GM23338 (cell line): ENCODE measurements around the gene VSTM2L.

Source experiments
- CREB1 ChIP-seq: fragments of 250-450 bp; sonication (Bioruptor Pico); IDR thresholded peaks from 2 replicates; pipeline ENCODE4 v1.5.0; 2020; ENCODE audit warnings: low read depth, mild to moderate bottlenecking, moderate library complexity
- ETS1 ChIP-seq: IDR thresholded peaks from 2 replicates; pipeline ENCODE4 v1.6.1; 2016; ENCODE audit warnings: antibody characterized with exemption
- EZH2 ChIP-seq: fragments of 200-600 bp; sonication (generic); IDR thresholded peaks from one replicate; pipeline ENCODE4 v1.8.0; 2017; ENCODE audit warnings: antibody characterized with exemption, mild to moderate bottlenecking, low read depth; ENCODE audit not compliant: unreplicated experiment
- EZH2phosphoT487 ChIP-seq: fragments of 200-600 bp; sonication (generic); IDR thresholded peaks from one replicate; pipeline ENCODE4 v1.8.1; 2018; ENCODE audit warnings: antibody characterized with exemption; ENCODE audit not compliant: unreplicated experiment
- POLR2AphosphoS5 ChIP-seq: IDR thresholded peaks from 2 replicates; pipeline ENCODE4 v1.6.1; 2016; ENCODE audit warnings: antibody characterized with exemption, low read depth
- REST ChIP-seq: IDR thresholded peaks from one replicate; pipeline ENCODE4 v1.6.1; 2018; ENCODE audit warnings: antibody characterized with exemption; ENCODE audit not compliant: unreplicated experiment
- STAT1 ChIP-seq: IDR thresholded peaks from one replicate; pipeline ENCODE4 v1.6.1; 2016; ENCODE audit warnings: antibody characterized with exemption; ENCODE audit not compliant: unreplicated experiment
- ZNF331 ChIP-seq: fragments of 250-450 bp; sonication (Bioruptor Pico); IDR thresholded peaks from 2 replicates; pipeline ENCODE4 v1.5.0; 2020; ENCODE audit warnings: low read depth, mild to moderate bottlenecking, moderate library complexity
- TF ChIP-seq, protein P1 (sequence below), 2 experiments: fragments of 200-600 bp in 1 of 2; sonication (generic) in 1 of 2; conservative IDR thresholded peaks; 2 replicates each; pipeline versions ENCODE4 v1.5.1 to v1.6.1; 2016 to 2017; ENCODE audit warnings: antibody characterized with exemption in 2 of 2, low read depth in 2 of 2, mild to moderate bottlenecking in 2 of 2, moderate library complexity in 1 of 2

GRCh38 chr20:37927410-37928095, 24.6 kb downstream of the VSTM2L start:
- TF ChIP-seq POLR2AphosphoS5: no peak
- no peak for TF ChIP-seq ZNF331 (CRISPR knock-in tag)
- TF ChIP-seq, protein P1, sequence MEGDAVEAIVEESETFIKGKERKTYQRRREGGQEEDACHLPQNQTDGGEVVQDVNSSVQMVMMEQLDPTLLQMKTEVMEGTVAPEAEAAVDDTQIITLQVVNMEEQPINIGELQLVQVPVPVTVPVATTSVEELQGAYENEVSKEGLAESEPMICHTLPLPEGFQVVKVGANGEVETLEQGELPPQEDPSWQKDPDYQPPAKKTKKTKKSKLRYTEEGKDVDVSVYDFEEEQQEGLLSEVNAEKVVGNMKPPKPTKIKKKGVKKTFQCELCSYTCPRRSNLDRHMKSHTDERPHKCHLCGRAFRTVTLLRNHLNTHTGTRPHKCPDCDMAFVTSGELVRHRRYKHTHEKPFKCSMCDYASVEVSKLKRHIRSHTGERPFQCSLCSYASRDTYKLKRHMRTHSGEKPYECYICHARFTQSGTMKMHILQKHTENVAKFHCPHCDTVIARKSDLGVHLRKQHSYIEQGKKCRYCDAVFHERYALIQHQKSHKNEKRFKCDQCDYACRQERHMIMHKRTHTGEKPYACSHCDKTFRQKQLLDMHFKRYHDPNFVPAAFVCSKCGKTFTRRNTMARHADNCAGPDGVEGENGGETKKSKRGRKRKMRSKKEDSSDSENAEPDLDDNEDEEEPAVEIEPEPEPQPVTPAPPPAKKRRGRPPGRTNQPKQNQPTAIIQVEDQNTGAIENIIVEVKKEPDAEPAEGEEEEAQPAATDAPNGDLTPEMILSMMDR (conservative IDR thresholded peaks at IDR 0.05; ENCODE audit: low read depth in 2 of 2): no peak
- TF ChIP-seq ETS1: no peak
- TF ChIP-seq EZH2phosphoT487: no peak
- TF ChIP-seq REST: no peak
- no peak for TF ChIP-seq EZH2
- no peak for TF ChIP-seq CREB1 (CRISPR knock-in tag)
- no peak for TF ChIP-seq STAT1
